Measurements from ENCODE around the gene PELO.
"Not testable (repeated sequence)": the region's sequence is repeated elsewhere in the genome, so short reads cannot be mapped to it uniquely, and the experiment has no call there.

Gene PELO

DNA sequence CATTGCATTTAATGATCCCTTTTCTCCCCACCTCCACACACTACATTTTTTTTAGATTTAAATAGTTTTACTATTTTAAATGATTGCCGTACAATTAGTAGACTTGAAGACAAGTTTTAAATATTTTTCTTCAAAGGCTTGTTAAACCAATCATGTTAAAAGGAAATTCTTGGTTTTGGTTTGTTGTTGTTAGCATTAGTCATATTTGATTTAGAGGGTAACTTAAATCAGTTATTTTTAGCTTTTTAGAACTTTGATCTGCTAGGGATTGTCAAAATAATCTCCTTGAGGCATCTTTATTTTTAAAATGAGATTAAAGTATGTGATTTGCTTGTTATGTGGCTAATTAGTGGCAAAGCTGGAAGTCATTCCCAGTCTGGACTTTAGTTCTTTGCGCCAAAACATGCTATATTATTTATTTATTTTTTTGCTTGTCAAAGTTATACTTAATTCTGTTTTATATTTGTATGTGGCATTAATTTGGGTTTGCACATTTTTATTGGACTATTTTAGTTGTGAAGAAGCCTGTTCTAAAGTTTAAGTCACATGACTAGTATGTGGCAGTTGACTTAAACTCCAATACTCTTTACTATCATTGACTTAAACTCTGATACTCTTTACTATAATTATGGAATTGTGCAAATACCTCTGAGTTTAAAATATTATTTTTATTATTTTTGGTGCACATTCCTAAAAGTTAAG lies 14.7 kb downstream of the PELO start:
- DNase-seq = no peak

DNA sequence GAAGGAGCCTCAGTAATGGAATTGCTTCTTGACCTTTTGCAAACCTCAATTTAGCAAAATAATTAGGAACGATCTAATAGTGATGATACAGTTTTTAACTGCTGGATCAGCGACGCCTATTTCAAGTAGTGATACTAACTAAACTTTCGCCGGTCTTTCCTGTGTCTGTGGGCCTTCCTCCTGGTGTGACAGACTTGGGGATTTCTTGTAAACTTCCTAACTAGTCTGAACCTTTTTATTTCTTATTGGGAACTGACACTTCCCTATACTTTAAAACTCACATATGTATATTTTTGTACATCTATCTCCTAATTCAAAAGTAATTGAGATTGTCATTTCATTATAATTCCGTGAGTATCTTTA lies 15.2 kb downstream of the PELO start:
- no peak for DNase-seq

DNA sequence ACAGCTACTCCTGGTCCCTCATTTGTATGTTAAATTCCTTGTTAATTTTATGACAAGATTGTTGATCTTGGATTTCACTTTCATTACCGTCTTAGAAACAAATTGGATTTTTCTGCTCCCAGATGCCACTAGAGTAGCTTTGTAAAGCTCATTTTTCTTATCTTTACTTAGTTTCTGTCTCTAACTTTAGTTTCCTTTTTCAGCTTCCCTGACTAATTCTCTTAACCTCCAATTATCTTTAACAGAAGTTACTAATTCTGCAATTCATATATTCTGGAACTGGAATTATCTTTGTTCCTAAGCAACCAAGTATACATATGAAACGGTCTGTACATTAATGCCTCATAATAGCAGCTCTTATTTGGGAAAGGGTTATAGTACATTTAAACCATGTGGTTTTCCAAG lies 16.7 kb downstream of the PELO start:
- DNase-seq = no peak

DNA sequence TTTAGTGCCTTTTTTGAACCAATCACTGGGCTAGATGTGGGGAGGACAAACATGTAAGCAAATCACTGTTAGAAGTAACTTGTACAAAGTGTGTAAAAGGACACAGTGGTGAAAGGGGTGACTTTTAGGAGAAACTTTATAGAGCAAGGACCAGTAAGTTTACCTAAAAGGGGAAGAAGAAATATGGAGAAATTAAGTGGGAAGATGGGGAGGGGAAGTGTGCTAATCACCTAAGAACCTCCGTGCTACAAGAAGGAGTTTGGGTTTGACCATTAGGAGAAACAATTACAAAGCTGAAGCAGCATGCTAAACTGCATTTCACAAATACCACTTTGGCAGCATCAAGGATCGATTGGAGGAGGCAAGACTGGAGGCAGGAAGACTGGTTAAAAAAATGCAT lies 17.3 kb downstream of the PELO start:
- no peak for DNase-seq

DNA sequence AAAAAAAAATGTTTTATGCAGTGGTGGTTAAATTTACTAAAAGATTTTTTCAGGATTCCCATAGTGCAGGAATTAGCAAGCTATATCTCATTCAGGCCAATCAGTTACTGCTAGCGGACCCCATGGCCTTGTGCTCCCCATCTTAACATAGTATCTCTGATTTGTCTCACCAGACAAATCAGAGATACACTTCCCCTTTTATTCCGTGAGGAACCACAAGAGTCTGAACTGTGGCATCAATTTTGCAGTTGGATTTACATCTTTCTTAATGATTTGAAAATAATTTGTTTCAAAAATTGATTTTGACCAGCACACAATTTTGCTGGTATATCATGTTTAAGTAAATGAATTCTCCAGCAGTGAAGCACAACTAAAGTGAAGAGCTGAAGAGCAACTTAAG lies 17.9 kb downstream of the PELO start:
- no peak for DNase-seq

DNA sequence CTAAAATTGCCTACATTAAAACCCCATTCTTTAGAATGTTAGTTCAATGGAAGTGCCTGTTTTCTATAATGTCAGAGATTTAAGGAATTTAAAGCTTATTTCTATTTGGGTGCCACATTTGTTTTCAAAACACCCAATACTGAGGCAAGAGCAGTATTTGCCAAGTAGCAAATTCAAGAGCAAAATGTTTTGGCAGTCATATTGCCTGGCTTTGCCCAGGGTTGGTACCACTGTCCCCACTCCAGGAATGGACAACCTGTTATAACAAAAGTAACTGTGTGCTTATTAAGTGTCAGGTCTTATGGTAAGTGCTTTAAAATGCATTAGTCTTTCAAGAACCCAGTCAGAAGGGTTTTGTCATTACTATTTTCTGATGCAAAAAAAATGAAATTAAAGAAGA lies 19.3 kb downstream of the PELO start:
- DNase-seq = no peak

DNA sequence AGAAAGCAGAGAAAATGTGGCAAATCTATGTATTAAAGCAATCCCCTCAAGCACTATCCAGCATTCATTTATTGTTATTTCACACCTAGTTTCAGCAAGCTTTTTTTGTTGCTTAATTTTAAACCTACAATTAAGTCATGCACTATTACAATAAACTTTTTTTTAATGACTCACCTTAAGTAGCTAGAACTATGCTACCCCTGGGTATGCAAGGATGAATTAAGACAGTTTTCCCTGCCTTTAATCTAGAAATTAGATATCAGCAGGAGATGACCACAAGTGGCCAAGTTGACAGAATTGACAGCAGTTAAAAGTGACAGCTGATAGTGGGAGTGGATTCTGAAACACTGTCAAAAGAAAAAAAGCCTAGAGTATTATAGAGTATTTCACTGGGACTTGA lies 20.0 kb downstream of the PELO start:
- no peak for DNase-seq

DNA sequence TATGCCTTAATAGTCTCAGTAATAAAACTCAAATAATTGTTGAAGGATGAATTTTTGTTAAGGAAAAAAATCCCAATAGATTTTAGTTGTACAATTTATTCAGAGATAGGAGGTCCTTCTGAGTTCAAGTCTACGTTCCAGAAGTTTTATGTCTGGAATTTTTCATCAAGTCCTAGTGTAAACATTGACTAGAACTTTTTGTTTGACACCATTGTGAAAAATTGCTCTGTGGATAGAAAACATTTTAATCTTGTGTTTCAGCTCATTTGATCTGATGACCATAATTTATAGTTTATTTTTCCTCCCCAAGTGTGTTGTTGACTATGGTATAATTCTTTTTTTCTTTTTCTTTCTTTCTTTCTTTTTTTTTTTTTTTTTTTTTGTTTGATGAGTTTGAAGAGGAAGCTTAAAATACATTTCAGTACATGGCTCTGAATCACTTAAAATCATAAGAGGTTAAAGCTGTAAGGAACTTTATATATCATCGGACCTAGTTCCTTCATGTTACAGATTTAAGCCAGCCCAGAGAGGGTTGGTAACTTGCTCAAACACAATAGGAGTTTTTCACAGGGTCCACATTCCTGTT lies 20.7 kb downstream of the PELO start:
- no peak for DNase-seq

DNA sequence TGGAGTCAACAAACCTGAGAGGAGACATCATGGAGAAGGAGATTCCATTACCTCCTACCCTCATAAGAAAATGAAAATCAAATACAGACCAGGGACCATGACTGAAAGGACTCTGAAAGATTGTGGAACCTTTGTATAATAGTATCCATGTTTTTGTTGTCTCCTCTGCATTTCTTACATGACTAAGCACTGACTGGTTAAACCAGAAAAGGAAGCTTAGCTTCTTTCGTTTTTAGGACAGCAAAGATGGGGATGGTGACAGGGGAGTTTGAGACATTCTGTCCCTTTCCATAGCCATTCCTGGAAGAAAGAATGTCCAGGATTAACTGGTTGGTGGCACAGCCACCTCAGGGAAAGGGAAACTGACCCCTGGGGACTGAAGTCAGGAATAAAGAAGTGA lies 22.2 kb downstream of the PELO start:
- no peak for DNase-seq

DNA sequence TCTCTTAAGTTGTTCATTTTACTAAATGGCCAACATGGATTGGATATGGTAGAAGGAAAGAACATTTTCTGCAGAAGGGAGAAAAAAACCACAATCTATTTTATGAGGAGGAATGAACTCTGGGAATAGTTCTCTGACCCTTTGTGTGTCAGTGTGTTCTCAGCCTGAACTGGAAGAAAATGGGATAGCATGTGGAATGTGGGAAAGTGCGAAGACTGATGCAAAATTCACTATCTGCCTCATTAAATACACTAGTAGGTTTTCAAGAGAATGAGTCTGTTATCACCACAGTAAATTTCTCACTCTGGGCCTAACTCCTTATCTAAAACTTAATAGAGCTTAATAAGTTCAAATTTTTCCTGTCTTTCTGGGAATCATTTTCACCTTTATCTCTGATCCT lies 22.7 kb downstream of the PELO start:
- DNase-seq = no peak

DNA sequence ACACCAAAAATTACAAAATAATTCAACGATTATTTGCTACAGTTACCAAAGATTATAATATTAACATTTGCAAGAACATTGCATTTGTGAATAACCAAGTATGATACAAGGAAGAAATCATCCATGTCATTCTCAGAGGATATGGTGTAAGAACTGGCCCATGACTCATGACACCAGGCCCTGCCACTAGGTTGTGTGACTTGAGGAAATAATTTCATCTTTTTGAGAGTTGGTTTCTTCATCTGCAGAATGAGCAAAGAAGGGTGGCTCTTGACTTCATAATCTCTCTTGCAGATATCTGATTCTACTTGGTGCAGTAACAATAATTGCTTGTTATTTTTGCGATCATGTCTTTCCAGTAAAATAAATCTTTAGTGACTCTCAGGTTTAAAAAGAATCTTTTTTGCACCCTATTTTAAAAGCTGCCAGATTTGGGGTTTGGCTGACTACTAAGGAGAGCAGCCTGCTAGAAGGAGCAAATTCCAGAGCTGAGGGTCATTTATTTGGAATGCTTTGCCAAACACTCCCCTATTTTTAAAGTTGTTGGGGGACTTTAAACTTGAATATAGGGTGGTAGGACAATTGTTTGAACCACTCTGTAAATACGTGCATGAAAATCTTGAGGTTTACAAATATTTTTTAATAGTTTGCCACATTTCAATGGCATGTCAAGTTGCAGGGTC lies 23.5 kb downstream of the PELO start:
- DNase-seq = peak in 1 of 2 donors; percentile 48

DNA sequence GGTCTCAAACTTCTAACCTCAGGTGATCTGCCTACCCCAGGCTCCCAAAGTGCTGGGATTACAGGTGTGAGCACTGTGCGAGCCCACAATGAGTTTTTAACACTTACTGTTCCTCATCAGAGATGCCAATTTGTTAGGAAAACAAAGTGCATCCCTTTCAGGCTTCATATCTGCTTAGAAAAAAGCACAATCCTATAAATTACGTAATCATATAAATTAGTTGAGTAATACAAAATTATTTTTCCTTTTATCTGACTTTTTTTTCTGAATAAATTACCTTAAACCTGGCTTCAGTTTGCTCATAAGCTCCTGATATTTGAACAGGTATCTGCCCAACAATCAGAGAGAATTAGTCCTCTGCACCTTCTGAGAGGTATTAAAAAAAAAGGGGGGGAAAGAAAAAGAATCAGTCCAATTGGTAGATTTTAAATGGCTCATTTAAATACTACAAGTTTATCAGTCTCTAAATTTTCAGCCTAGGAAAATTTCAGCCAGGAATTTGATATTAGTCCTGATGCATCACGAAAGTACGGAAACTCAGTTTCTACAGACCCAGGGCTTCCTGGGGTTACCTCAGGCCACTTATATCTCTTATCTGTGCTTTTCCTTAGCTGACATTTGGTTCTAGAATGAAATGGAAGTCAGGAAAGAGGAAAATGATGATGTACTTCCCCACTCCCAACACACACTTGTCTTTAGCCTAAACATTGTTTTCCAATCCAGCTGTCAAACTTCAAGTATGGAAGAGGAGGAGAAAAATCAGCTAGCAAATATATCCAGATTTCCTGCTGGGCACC lies 26.8 kb downstream of the PELO start:
- no peak for DNase-seq

DNA sequence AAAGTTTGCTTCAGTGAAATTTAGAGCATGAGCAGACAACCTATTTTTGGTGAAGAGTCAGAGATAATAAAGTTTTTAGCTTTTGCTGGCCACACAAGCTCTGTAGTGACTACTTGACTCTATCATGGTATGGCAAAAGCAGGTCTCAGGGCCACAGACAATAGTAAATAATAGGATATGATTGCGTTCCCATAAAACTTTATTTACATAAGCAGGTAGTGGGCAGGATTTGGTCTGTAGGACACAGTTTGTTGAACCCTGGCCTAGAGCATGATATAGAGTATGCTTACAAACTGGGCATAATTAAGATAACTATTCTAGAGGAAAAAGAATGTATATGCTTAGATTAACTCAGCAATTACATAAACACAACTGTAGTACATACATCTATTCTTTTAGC lies 30.1 kb downstream of the PELO start:
- DNase-seq = no peak

DNA sequence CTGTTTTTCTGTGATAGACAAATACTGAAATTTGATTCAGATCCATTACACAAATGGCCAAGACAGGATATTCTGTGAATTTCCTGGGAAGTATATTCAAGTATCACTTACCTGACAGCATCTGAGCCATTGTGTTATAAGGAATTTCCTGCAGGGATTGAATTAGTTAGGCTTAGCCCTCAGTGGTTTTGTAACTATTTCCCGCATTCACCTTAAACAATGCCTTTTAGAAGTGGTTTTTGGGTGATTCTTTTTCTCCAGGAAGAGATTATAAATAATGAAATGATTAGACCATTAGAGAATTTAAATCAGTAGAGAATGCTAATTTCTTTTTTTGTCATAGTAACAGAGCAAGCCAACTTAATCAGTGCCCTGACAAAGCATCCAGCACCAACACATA lies 30.6 kb downstream of the PELO start:
- DNase-seq = no peak

DNA sequence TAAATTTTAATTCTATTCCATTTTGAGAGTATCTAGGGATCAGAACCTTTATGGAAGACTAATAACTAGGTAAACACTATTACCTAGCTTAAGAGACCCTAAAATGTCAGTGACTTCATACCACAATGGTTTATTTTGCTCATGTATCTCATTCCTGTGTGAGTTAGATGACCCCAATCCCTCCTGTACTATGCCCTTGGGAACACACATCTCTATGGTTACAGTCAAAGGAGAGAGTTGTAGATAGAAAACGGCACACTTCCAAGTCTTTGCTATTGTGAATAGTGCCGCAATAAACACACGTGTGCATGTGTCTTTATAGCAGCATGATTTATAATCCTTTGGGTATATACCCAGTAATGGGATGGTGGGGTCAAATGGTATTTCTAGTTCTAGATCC lies 31.1 kb downstream of the PELO start:
- DNase-seq = not testable (repeated sequence)

DNA sequence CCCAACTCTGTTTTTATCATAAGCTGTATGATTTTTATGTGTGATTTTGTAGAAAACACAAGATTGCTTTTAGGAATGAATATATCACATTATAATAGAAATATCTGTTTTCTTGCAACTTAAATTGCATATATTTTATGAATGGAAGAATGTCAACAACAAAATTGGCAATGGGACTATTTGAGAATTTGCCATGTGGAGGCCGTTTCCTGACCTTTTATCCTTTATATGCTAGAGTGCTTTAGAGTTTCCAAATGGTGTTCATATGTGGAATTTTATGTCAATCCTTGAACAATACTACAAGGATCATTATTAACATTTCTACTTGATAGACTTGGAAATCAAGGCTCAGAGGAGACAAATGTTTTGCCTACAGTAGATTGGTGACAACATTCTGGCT lies 34.2 kb downstream of the PELO start:
- DNase-seq = no peak

DNA sequence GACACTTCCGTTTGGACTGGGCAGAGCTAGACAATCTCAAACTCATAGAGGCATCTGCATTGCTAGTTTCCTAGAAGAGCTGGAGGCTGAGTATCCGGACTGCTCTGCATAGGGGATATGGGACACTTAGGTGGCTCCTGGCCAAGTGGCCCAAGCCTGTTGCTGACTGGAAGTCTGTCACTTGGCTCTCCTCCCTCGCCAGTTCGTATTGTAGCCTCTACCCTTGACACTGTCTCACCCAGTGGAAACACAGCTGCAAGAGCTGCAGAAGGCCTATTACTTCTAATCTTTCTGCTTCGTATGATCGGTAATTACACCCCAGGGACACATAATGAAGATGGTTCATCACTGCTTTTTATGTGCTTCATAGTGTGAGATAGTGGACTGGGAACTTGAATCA lies 34.7 kb downstream of the PELO start:
- no peak for DNase-seq

DNA sequence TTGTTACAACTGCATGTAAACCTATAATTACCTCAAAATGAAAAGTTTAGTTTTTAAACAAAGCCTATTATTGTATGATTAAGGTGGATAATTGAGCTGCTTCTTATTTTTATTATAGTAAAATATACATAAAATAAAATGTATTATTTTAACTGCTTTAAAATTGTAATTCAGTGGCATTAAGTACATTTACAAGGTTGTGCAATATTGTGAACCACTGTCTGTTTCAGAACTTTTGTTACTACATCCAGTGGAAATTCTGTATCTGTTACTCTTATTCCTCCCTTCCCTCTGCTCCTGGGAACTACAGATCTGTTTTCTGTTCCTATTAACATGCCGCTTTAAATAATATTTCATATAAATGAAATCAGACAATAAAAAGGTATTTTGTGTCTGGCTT lies 37.1 kb downstream of the PELO start:
- no peak for DNase-seq

DNA sequence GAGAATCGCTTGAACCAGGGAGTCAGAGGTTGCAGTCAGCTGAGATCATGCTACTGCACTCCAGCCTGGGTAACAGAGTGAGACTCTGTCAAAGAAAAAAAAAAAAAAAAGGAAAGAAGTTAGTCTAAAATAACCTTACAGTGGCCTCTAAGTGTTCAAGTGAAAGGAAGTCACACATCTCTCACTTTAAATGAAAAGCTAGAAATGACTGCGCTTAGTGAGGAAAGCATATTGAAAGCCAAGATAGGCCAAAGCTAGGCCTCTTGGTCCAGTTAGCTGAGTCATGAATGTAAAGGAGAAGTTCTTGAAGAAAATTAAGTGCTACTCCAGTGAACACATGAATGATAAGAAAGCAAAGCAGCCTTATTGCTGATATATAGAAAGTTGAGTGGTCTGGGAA lies 38.1 kb downstream of the PELO start:
- no peak for DNase-seq

DNA sequence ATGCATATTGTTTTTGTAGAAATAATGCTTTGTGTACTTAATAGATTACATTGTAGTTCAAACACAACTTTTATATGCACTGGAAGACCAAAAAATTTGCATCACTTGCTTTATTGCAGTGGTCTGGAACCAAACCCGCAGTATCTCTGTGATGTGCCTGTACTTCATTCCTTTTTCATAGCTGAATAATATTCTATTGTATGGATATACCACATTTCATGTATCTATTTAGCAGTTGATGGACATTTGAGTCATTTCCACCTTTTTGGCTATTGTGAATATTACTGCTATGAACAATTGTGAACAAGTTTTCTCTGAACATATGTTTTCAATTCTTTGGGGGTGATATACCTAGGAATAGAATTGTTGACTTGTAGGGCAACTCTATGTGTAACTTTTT lies 40.1 kb downstream of the PELO start:
- no peak for DNase-seq

DNA sequence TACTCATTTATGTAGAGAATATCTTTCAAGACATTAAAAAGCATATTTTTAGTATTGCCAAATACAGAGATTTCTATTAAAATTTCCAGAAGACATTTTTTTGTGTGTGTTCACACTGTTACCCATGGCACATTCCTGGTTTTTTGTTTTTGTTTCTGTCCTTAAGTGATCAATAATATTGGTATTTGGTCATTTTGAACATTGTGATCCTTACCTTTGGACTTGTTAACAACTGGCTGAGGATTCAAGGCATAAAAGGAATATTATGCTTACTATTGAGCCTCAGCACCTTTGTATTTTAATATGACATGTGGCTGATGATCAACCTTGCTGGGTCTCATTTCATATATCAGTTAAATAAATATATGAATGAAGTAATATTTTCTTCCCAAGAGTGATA lies 41.9 kb downstream of the PELO start:
- no peak for DNase-seq

DNA sequence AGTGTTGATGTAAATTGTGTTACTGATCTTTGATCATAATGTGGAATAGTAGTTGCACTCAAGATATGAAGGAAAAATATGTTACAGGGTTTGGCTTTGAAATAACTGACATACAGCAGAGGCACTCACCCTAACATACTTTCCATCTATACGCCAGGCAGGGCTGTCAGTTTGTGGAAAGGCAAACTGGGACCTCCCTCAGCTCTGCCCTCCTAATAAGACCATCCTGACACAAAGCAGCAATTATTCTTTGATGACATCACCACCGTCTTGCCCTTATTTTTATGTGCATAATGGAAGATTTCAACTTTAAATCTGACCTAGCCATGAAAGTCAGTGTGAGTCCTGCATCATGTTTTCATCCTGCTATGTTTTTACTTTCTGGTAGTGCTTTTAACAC lies 42.9 kb downstream of the PELO start:
- no peak for DNase-seq

DNA sequence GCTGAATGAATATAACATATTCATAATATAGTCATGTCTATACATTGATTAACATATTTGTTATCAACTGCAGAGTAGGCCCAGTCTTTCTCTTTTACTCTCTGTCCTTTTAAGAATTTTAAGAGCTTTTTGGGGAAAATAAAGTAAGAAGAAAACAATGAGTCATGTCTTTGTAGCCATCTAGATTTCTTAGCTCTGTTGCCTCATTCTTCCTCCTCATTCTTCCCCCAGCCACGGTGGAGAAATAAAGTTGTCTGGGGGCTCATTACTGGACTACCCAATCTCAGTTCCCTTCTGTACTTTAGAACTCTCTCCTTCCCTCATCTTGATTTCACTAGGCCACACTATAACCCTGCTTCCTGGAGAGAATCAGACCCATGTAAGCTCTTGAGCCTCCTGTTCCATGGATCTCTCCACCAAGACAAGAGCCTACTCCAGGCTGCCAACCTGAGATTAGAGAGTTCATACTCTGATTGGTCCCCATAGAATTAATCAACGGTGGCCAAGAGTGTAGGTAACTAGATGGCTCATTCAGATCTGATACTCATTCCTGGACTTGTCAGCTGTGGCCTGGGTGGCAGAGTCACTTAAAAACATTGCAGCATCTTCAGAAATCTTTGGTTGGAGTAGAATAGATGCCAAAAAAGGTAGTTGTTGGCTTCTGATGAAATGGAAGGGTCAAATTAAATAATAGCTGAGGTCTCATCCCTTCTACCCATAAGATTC lies 44.2 kb downstream of the PELO start:
- DNase-seq = no peak
